LNCaP clone FGC (cell line): ENCODE data around the gene GRIA3.
"Not testable (repeated sequence)": the region's sequence is repeated elsewhere in the genome, so short reads cannot be mapped to it uniquely, and the experiment has no call there.

Source experiments
- DNase-seq: peaks from one replicate; pipeline ENCODE4 v3.0.0-alpha.2; 2011; ENCODE audit warnings: low read depth
- H3K4me3 ChIP-seq: 2 replicates; pipeline ENCODE4 v1.5.1; 2011; ENCODE audit warnings: mild to moderate bottlenecking, low read depth, low read length, control low read depth
- TF ChIP-seq, protein P1 (sequence below): IDR thresholded peaks from 2 replicates; pipeline ENCODE4 v1.5.1; 2012; ENCODE audit warnings: mild to moderate bottlenecking; ENCODE audit not compliant: control insufficient read depth, insufficient read depth; ENCODE audit errors: extremely low read depth

The GRIA3 gene

DNA sequence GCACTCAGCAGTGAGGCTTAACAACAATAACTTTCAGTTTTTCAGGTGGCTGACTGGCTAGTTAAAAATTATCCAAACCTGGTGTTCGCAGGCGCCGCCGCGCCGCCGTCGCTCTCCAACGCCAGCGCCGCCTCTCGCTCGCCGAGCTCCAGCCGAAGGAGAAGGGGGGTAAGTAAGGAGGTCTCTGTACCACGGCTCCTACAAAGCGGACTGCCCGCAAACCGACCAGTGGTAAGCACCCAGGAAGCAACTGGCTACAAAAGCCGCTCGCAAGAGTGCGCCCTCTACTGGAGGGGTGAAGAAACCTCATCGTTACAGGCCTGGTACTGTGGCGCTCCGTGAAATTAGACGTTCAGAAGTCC, 330.2 kb downstream of the GRIA3 start:
- not testable (repeated sequence) for DNase-seq
- TF ChIP-seq, protein P1, sequence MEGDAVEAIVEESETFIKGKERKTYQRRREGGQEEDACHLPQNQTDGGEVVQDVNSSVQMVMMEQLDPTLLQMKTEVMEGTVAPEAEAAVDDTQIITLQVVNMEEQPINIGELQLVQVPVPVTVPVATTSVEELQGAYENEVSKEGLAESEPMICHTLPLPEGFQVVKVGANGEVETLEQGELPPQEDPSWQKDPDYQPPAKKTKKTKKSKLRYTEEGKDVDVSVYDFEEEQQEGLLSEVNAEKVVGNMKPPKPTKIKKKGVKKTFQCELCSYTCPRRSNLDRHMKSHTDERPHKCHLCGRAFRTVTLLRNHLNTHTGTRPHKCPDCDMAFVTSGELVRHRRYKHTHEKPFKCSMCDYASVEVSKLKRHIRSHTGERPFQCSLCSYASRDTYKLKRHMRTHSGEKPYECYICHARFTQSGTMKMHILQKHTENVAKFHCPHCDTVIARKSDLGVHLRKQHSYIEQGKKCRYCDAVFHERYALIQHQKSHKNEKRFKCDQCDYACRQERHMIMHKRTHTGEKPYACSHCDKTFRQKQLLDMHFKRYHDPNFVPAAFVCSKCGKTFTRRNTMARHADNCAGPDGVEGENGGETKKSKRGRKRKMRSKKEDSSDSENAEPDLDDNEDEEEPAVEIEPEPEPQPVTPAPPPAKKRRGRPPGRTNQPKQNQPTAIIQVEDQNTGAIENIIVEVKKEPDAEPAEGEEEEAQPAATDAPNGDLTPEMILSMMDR: 0 out of 2 replicates have a peak, but pooled peaks have one; percentile 25
- H3K4me3 ChIP-seq: peak overlapping the region; percentile 54

DNA sequence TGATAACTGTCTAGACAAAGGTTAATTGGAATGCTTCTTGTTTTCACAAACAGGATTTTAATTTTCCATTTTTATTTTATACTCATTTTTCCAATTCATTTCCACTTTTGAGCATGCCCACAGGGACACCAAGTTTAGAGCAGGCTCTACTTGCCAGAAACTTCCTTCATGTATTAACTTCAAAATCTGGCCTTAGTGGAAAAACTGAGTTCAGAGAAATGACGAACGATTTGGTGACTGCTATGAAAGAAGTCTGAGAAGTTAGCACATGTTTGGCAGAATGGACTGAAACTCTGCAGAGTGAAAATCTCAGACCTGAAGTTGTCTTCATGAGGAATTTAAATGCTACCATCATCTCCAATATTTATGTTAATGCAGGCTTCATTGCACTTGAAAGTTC, 334.7 kb downstream of the GRIA3 start:
- TF ChIP-seq, protein P1: no peak
- H3K4me3 ChIP-seq: no peak overlapping the region
- DNase-seq: no peak

DNA sequence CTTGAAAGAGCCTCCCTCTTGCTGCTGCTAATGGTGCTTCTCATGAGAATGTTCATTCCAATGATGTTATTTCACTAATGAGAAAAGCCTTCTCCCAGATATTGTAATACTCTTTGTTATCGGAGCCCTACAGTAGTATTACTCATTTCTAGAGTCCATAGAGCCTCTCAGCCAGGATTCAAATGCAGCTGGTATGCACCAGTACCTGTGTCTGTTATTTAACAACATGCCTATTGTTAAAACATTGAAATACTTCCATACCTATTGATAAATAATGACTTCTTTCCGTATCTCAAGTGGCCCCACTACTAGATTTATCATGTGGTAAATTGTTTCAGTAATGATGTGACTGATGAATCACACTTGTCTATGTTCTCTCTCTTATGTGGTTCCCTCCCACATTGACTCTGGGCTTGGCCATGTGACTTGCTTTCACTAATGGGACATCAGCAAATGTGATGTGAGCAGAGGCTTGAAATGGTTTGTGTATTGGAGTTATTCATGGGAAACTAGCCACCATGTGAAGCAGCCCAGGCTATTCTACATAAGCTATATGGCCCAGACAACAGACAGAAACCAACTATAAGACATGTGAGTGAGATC, 341.1 kb downstream of the GRIA3 start:
- TF ChIP-seq, protein P1: no peak
- no peak for DNase-seq
- H3K4me3 ChIP-seq: no peak overlapping the region

DNA sequence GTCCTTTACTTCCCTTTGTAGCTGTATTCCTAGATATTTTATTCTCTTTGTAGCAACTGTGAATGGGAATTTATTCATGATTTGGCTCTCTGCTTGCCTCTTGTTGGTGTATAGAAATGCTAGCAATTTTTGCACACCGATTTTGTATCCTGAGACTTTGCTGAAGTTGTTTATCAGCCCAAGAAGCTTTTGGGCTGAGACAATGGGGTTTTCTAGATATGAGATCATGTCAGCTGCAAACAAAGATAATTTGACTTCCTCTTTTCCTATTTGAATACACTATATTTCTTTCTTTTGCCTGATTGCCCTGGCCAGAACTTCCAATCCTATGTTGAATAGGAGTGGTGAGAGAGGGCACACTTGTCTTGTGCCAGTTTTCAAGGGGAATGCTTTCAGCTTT, 346.6 kb downstream of the GRIA3 start:
- DNase-seq, H3K4me3 ChIP-seq: not testable (repeated sequence)
